Smooth muscle cell of the umbilical artery (primary cell): ENCODE results near the gene CDC42. TPM values are rescaled to one million over a fixed set of nuclear protein-coding genes. Genes with fewer than 3 reads are reported as not detected.

ENCODE experiments used
- total RNA-seq: library from RNA; depleted of rRNA; stranded (reverse); fragments of >200 nt; gene quantifications from 2 replicates; pipeline ENCODE4 v1.2.3, GENCODE V29; 2014

The CDC42 gene
- total RNA-seq, result 291 and 369 TPM in 2 replicates

GRCh38 chr1:22052115-22053016 is at the start of gene CDC42:
TSS of gene CDC42 (plus strand) at chr1:22052709. CDS start at chr1:22078479, 25,770 bp downstream.

Other genes with a start within 250 kb of the CDC42 start
- under 0.01 and 0.05 TPM in 2 replicates for gene LDLRAD2, start 240.4 kb upstream of the CDC42 start, total RNA-seq
- 578 and 953 TPM in 2 replicates for gene HSPG2, start 115.4 kb upstream of the CDC42 start, total RNA-seq
- not detected in 2 replicates for gene CELA3B, start 75.7 kb upstream of the CDC42 start, total RNA-seq
- gene CELA3A, start 51.1 kb upstream of the CDC42 start, total RNA-seq, result not detected in 2 replicates
- 0.05 and 0.59 TPM in 2 replicates for gene WNT4, start 90.4 kb downstream of the CDC42 start, total RNA-seq